HUES48 (cell line): ENCODE measurements around the gene MTOR.
"Not testable (repeated sequence)": the region's sequence is repeated elsewhere in the genome, so short reads cannot be mapped to it uniquely, and the experiment has no call there.

ENCODE experiments used
- H3K27ac ChIP-seq: one replicate; pipeline ENCODE4 v1.7.0; 2013; ENCODE audit warnings: low read depth, low read length, inconsistent platforms
- H3K27me3 ChIP-seq: 2 replicates; pipeline ENCODE4 v1.6.1; 2013; ENCODE audit warnings: mild to moderate bottlenecking, low read length; ENCODE audit not compliant: control insufficient read depth, insufficient read depth
- H3K36me3 ChIP-seq: 2 replicates; pipeline ENCODE4 v1.6.1; 2013; ENCODE audit warnings: low read length; ENCODE audit not compliant: control insufficient read depth, insufficient read depth
- H3K4me1 ChIP-seq: 2 replicates; pipeline ENCODE4 v1.6.1; 2013; ENCODE audit warnings: mild to moderate bottlenecking, low read length; ENCODE audit not compliant: control insufficient read depth, insufficient read depth
- H3K4me3 ChIP-seq: 2 replicates; pipeline ENCODE4 v1.5.1; 2013; ENCODE audit warnings: mild to moderate bottlenecking, low read depth, low read length
- H3K9ac ChIP-seq: 2 replicates; pipeline ENCODE4 v1.6.1; 2013; ENCODE audit warnings: mild to moderate bottlenecking, low read depth, low read length, moderate library complexity
- H3K9me3 ChIP-seq: 2 replicates; pipeline ENCODE4 v1.6.1; 2013; ENCODE audit warnings: low read length; ENCODE audit not compliant: control insufficient read depth, insufficient read depth

MTOR gene

GRCh38 chr1:11178021-11179015 is 84.0 kb downstream of the MTOR start:
- no peak overlapping the region for H3K4me3 ChIP-seq
- H3K9ac ChIP-seq, result no peak overlapping the region
- peak overlapping the region; percentile 52 for H3K27ac ChIP-seq
- H3K4me1 ChIP-seq, result no peaks in the 10 kb centered on the region
- H3K36me3 ChIP-seq, result peaks cover 32% of the 10 kb centered on the region
- H3K27me3 ChIP-seq, result no peaks in the 10 kb centered on the region
- H3K9me3 ChIP-seq, result no peaks in the 10 kb centered on the region

DNA sequence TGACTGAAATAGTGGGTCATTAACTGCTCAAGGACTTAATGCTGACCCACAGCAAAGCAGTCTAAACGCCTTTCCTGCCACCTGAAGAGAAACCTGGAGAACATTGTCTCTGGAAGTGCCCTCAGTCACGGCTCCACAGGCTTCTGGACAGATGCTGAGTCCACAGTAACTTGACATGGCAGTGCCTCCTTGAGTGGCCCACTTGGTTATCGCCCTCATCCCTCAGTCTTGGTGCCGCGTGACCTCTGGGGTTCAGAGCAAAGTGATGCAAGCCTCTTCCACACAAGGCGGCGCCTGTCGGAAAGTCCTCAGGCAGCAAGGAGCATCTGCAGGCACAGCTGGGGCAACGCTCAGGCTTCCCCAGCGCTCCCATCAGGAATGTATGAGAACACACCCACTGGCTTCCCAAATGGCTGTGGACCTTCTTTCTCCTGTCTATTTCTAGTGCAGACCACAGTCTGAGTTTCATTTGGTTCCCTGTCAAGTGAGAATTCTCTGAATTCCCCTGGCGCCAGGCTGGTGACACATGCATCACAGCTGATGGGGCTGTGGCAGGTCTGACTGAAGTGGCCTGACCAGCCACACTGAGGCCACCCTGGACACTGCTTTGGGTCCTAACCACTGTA is 86.2 kb downstream of the MTOR start:
- Histone ChIP-seq H3K4me1 (no peaks in the 10 kb centered on the region), H3K27me3 (no peaks in the 10 kb centered on the region), H3K36me3 (peaks cover 22% of the 10 kb centered on the region), H3K4me3 (no peak overlapping the region), H3K9me3 (no peaks in the 10 kb centered on the region), H3K9ac (no peak overlapping the region), H3K27ac (no peak overlapping the region)

GRCh38 chr1:11175461-11175860 is 86.9 kb downstream of the MTOR start:
- H3K4me3 ChIP-seq, result no peak overlapping the region
- H3K27ac ChIP-seq, result no peak overlapping the region
- peaks cover 21% of the 10 kb centered on the region for H3K36me3 ChIP-seq
- no peaks in the 10 kb centered on the region for H3K27me3 ChIP-seq
- no peak overlapping the region for H3K9ac ChIP-seq
- H3K9me3 ChIP-seq, result no peaks in the 10 kb centered on the region
- H3K4me1 ChIP-seq, result no peaks in the 10 kb centered on the region

DNA sequence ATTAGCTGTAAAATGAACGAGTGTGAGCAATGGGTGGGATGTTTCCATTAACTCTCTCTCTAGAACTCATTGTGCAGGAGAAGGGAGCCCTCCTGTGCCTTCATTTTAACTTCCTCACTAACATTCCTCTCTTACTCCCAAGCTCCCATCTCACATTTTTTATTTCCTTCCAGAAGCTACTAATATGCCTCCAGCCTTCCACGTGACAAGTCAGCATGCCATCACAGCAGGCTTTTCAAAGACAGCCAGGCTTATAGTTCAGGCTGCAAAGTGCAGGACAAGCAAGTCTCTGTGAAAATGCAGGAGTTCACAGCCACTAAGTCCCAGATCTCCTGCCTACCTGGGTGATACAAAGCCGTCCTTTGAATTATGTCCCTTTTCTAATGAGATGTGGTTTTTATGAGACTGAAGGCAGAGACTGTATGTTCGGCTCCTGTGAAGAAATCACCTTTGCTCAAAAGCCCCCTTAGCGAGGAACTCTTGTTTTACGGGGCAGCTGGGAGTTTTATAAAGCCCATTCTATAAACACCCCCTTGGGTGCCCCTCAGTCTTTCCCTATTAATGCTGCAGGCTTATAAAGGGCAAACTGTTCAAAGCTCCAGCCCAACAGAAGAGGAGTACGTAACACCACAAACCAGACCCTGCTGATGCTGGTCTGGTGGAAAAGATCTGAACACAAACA is 87.9 kb downstream of the MTOR start:
- Histone ChIP-seq H3K36me3 (peaks cover 23% of the 10 kb centered on the region), H3K4me3 (no peak overlapping the region), H3K9me3 (no peaks in the 10 kb centered on the region), H3K4me1 (no peaks in the 10 kb centered on the region), H3K27ac (no peak overlapping the region), H3K9ac (no peak overlapping the region), H3K27me3 (no peaks in the 10 kb centered on the region)

GRCh38 chr1:11170102-11170501 is 92.2 kb downstream of the MTOR start:
- Histone ChIP-seq H3K9me3 (no peaks in the 10 kb centered on the region), H3K9ac (no peak overlapping the region), H3K4me3 (no peak overlapping the region), H3K4me1 (no peaks in the 10 kb centered on the region), H3K27me3 (no peaks in the 10 kb centered on the region), H3K27ac (no peak overlapping the region), H3K36me3 (peaks cover 19% of the 10 kb centered on the region)

DNA sequence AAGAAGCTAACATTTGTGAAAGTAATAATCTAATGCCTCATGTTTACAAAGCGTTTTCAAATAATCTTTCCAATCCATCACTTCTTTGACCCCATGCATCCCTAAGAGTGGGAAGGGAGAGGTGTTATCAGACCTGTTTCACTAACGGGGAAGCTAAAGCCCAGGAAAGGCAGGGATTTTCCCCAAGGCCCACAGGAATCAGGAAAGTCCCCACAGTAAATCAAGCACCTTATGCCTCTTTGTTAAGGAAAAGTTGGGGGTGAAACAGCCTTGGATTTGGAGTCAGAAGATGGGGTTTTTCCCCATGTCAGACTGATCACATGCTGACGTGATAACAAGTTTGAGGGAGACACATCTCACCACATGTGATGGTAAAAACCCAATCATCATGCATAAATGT is 93.1 kb downstream of the MTOR start:
- no peaks in the 10 kb centered on the region for H3K9me3 ChIP-seq
- no peaks in the 10 kb centered on the region for H3K4me1 ChIP-seq
- no peak overlapping the region for H3K4me3 ChIP-seq
- no peak overlapping the region for H3K9ac ChIP-seq
- peaks cover 19% of the 10 kb centered on the region for H3K36me3 ChIP-seq
- no peak overlapping the region for H3K27ac ChIP-seq
- H3K27me3 ChIP-seq, result no peaks in the 10 kb centered on the region

DNA sequence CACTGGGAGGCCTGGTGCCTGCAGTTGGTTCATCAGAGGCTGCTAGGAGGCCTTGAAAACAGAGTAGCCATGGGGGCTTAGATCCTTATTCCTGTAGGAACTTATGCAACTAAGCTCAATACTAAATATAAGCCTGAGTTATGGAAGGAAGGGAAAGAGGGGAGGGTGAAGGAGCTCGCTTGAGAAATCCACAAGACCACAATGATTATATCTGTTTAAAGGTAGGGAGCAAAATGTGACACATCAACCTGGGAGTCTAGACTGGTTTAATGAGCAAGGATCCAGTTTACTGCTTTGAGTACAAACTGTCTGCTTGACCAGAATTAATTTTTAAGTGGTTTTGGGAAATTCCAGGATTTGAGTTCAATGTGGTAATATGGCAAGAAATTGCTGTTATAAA is 93.6 kb downstream of the MTOR start:
- no peak overlapping the region for H3K9ac ChIP-seq
- peaks cover 19% of the 10 kb centered on the region for H3K36me3 ChIP-seq
- no peak overlapping the region for H3K27ac ChIP-seq
- no peak overlapping the region for H3K4me3 ChIP-seq
- H3K4me1 ChIP-seq, result no peaks in the 10 kb centered on the region
- no peaks in the 10 kb centered on the region for H3K27me3 ChIP-seq
- H3K9me3 ChIP-seq, result no peaks in the 10 kb centered on the region

GRCh38 chr1:11166744-11167143 is 95.6 kb downstream of the MTOR start:
- not testable (repeated sequence) for H3K9ac ChIP-seq, H3K4me1 ChIP-seq, H3K4me3 ChIP-seq, H3K9me3 ChIP-seq, H3K27ac ChIP-seq, H3K27me3 ChIP-seq
- peaks cover 19% of the 10 kb centered on the region for H3K36me3 ChIP-seq

DNA sequence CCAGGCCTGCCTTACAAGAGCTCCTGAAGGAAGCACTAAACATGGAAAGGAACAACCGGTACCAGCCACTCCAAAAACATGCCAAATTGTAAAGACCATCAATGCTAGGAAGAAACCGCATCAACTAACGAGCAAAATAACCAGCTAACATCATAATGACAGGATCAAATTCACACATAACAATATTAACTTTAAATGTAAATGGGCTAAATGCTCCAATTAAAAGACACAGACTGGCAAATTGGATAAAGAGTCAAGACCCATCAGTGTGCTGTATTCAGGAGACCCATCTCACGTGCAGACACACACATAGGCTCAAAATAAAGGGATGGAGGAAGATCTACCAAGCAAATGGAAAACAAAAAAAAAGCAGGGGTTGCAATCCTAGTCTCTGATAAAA is 99.6 kb downstream of the MTOR start:
- H3K4me1 ChIP-seq, H3K27ac ChIP-seq, H3K4me3 ChIP-seq, H3K9me3 ChIP-seq, H3K9ac ChIP-seq, H3K27me3 ChIP-seq: not testable (repeated sequence)
- H3K36me3 ChIP-seq, result peaks cover 12% of the 10 kb centered on the region

- Histone ChIP-seq H3K4me3 (no peak overlapping the region), H3K9me3 (no peaks in the 10 kb centered on the region), H3K36me3 (peaks cover 29% of the 10 kb centered on the region), H3K27me3 (no peaks in the 10 kb centered on the region), H3K27ac (no peak overlapping the region), H3K9ac (no peak overlapping the region), H3K4me1 (no peaks in the 10 kb centered on the region)
These were observed 103.5 kb downstream of the MTOR start for GRCh38 chr1:11158720-11159321.
